ENCODE data around the gene CDC42BPB.

CDC42BPB gene

GRCh38 chr14:103094406-103095209 lies 37.3 kb upstream of the CDC42BPB start, which contains the start of gene EXOC3L4:
Gene EXOC3L4, plus strand, starts transcription at chr14:103094725. Its CDS starts 5,495 bp downstream, at chr14:103100220.
- H3K4me1 ChIP-seq (ENCODE audit: control insufficient read depth, insufficient read depth, low read length, unreplicated experiment) = peaks cover 7% of the 10 kb centered on the region
- no peak within 1 kb of the TSS for H3K27ac ChIP-seq (ENCODE audit: low read depth, low read length)
- no peak within 1 kb of the TSS for H3K4me3 ChIP-seq (ENCODE audit: low read depth, low read length)
- no peaks in the 10 kb centered on the region for H3K27me3 ChIP-seq (ENCODE audit: insufficient read depth, low read length)
- peak within 1 kb of the TSS; percentile 42 for H2AFZ ChIP-seq (ENCODE audit: low read length, unreplicated experiment)
- H3K36me3 ChIP-seq (ENCODE audit: insufficient read depth, low read length) = no peaks in the 10 kb centered on the region
- H3K79me2 ChIP-seq (ENCODE audit: control insufficient read depth, insufficient read depth, low read length, unreplicated experiment) = no peaks in the 10 kb centered on the region

GRCh38 chr14:103093856-103094405 lies 36.6 kb upstream of the CDC42BPB start:
- Histone ChIP-seq H3K4me1 (ENCODE audit: control insufficient read depth, insufficient read depth, low read length, unreplicated experiment) (peaks cover 7% of the 10 kb centered on the region), H3K27ac (ENCODE audit: low read depth, low read length) (no peak overlapping the region), H3K79me2 (ENCODE audit: control insufficient read depth, insufficient read depth, low read length, unreplicated experiment) (no peaks in the 10 kb centered on the region)

GRCh38 chr14:103091883-103092222 lies 34.5 kb upstream of the CDC42BPB start:
- Histone ChIP-seq H3K27me3 (ENCODE audit: insufficient read depth, low read length) (no peaks in the 10 kb centered on the region), H3K79me2 (ENCODE audit: control insufficient read depth, insufficient read depth, low read length, unreplicated experiment) (no peaks in the 10 kb centered on the region), H3K27ac (ENCODE audit: low read depth, low read length) (no peak overlapping the region), H2AFZ (ENCODE audit: low read length, unreplicated experiment) (no peak overlapping the region), H3K4me1 (ENCODE audit: control insufficient read depth, insufficient read depth, low read length, unreplicated experiment) (peaks cover 7% of the 10 kb centered on the region), H3K36me3 (ENCODE audit: insufficient read depth, low read length) (no peaks in the 10 kb centered on the region), H3K4me3 (ENCODE audit: low read depth, low read length) (peak overlapping the region; percentile 67; the same call in 1 of the 2 replicates)

More at GRCh38 chr14:103093856-103094405, 36.6 kb upstream of the CDC42BPB start:
- Histone ChIP-seq H3K36me3 (ENCODE audit: insufficient read depth, low read length) (no peaks in the 10 kb centered on the region), H2AFZ (ENCODE audit: low read length, unreplicated experiment) (peak overlapping the region; percentile 42), H3K27me3 (ENCODE audit: insufficient read depth, low read length) (no peaks in the 10 kb centered on the region), H3K4me3 (ENCODE audit: low read depth, low read length) (no peak overlapping the region)

GRCh38 chr14:103091041-103091882 lies 33.9 kb upstream of the CDC42BPB start:
- peak overlapping the region; percentile 67 for H3K4me3 ChIP-seq (ENCODE audit: low read depth, low read length)
- H3K4me1 ChIP-seq (ENCODE audit: control insufficient read depth, insufficient read depth, low read length, unreplicated experiment) = peaks cover 7% of the 10 kb centered on the region
- H3K79me2 ChIP-seq (ENCODE audit: control insufficient read depth, insufficient read depth, low read length, unreplicated experiment) = no peaks in the 10 kb centered on the region
- peak overlapping the region; percentile 93 for H2AFZ ChIP-seq (ENCODE audit: low read length, unreplicated experiment)
- no peaks in the 10 kb centered on the region for H3K27me3 ChIP-seq (ENCODE audit: insufficient read depth, low read length)
- no peak overlapping the region for H3K27ac ChIP-seq (ENCODE audit: low read depth, low read length)
- H3K36me3 ChIP-seq (ENCODE audit: insufficient read depth, low read length) = no peaks in the 10 kb centered on the region

- no peak overlapping the region for H2AFZ ChIP-seq (ENCODE audit: low read length, unreplicated experiment)
- 0 out of 2 replicates have a peak overlapping the region, but pooled peaks have one; percentile 67 for H3K4me3 ChIP-seq (ENCODE audit: low read depth, low read length)
- H3K4me1 ChIP-seq (ENCODE audit: control insufficient read depth, insufficient read depth, low read length, unreplicated experiment) = peaks cover 7% of the 10 kb centered on the region
- no peaks in the 10 kb centered on the region for H3K79me2 ChIP-seq (ENCODE audit: control insufficient read depth, insufficient read depth, low read length, unreplicated experiment)
- no peaks in the 10 kb centered on the region for H3K36me3 ChIP-seq (ENCODE audit: insufficient read depth, low read length)
- no peak overlapping the region for H3K27ac ChIP-seq (ENCODE audit: low read depth, low read length)
- 0 out of 2 replicates have a peak, but pooled peaks cover 2% of the 10 kb centered on the region for H3K27me3 ChIP-seq (ENCODE audit: insufficient read depth, low read length)
Observed at GRCh38 chr14:103090481-103091020, 33.2 kb upstream of the CDC42BPB start.

GRCh38 chr14:103089386-103090335 lies 32.3 kb upstream of the CDC42BPB start:
- Histone ChIP-seq H3K4me1 (ENCODE audit: control insufficient read depth, insufficient read depth, low read length, unreplicated experiment) (peaks cover 7% of the 10 kb centered on the region), H3K79me2 (ENCODE audit: control insufficient read depth, insufficient read depth, low read length, unreplicated experiment) (no peaks in the 10 kb centered on the region), H2AFZ (ENCODE audit: low read length, unreplicated experiment) (no peak overlapping the region), H3K36me3 (ENCODE audit: insufficient read depth, low read length) (no peaks in the 10 kb centered on the region), H3K27me3 (ENCODE audit: insufficient read depth, low read length) (peaks cover 6% of the 10 kb centered on the region), H3K4me3 (ENCODE audit: low read depth, low read length) (no peak overlapping the region), H3K27ac (ENCODE audit: low read depth, low read length) (no peak overlapping the region)

GRCh38 chr14:103088921-103089320 lies 31.6 kb upstream of the CDC42BPB start:
- H3K36me3 ChIP-seq (ENCODE audit: insufficient read depth, low read length) = no peaks in the 10 kb centered on the region
- H2AFZ ChIP-seq (ENCODE audit: low read length, unreplicated experiment) = no peak overlapping the region
- H3K79me2 ChIP-seq (ENCODE audit: control insufficient read depth, insufficient read depth, low read length, unreplicated experiment) = no peaks in the 10 kb centered on the region
- no peak overlapping the region for H3K4me3 ChIP-seq (ENCODE audit: low read depth, low read length)
- H3K27ac ChIP-seq (ENCODE audit: low read depth, low read length) = no peak overlapping the region
- H3K27me3 ChIP-seq (ENCODE audit: insufficient read depth, low read length) = peaks cover 13% of the 10 kb centered on the region
- peaks cover 4% of the 10 kb centered on the region for H3K4me1 ChIP-seq (ENCODE audit: control insufficient read depth, insufficient read depth, low read length, unreplicated experiment)

- Histone ChIP-seq H3K79me2 (ENCODE audit: control insufficient read depth, insufficient read depth, low read length, unreplicated experiment) (no peaks in the 10 kb centered on the region), H3K27me3 (ENCODE audit: insufficient read depth, low read length) (peaks cover 20% of the 10 kb centered on the region), H2AFZ (ENCODE audit: low read length, unreplicated experiment) (no peak overlapping the region), H3K4me3 (ENCODE audit: low read depth, low read length) (no peak overlapping the region), H3K27ac (ENCODE audit: low read depth, low read length) (no peak overlapping the region), H3K36me3 (ENCODE audit: insufficient read depth, low read length) (no peaks in the 10 kb centered on the region), H3K4me1 (ENCODE audit: control insufficient read depth, insufficient read depth, low read length, unreplicated experiment) (peaks cover 4% of the 10 kb centered on the region)
Observed at GRCh38 chr14:103087343-103087835, 30.0 kb upstream of the CDC42BPB start.

GRCh38 chr14:103086771-103087342 lies 29.5 kb upstream of the CDC42BPB start:
- H3K36me3 ChIP-seq (ENCODE audit: insufficient read depth, low read length) = no peaks in the 10 kb centered on the region

More at GRCh38 chr14:103086771-103087342, 29.5 kb upstream of the CDC42BPB start:
- H3K79me2 ChIP-seq (ENCODE audit: control insufficient read depth, insufficient read depth, low read length, unreplicated experiment) = no peaks in the 10 kb centered on the region
- H3K27me3 ChIP-seq (ENCODE audit: insufficient read depth, low read length) = peaks cover 24% of the 10 kb centered on the region
- H2AFZ ChIP-seq (ENCODE audit: low read length, unreplicated experiment) = no peak overlapping the region
- no peak overlapping the region for H3K4me3 ChIP-seq (ENCODE audit: low read depth, low read length)
- peaks cover 4% of the 10 kb centered on the region for H3K4me1 ChIP-seq (ENCODE audit: control insufficient read depth, insufficient read depth, low read length, unreplicated experiment)
- H3K27ac ChIP-seq (ENCODE audit: low read depth, low read length) = no peak overlapping the region
